Fibroblast of mammary gland (primary cell): ENCODE data around the gene ADRA2B.
"Not testable (repeated sequence)": the region's sequence is repeated elsewhere in the genome, so short reads cannot be mapped to it uniquely, and the experiment has no call there.

Experiments used
- DNase-seq: peaks from one replicate; pipeline ENCODE4 v3.0.0-alpha.2; 2010; ENCODE audit warnings: low read depth
- H3K4me3 ChIP-seq: 2 replicates; pipeline ENCODE4 v1.5.1; 2011; ENCODE audit warnings: low read depth, mild to moderate bottlenecking, low read length, moderate library complexity; ENCODE audit not compliant: control insufficient read depth
- CTCF ChIP-seq: conservative IDR thresholded peaks from 2 replicates; pipeline ENCODE4 v1.5.1; 2011; ENCODE audit warnings: low read depth, low read length, inconsistent platforms; ENCODE audit not compliant: control insufficient read depth, insufficient read depth

ADRA2B gene

DNA sequence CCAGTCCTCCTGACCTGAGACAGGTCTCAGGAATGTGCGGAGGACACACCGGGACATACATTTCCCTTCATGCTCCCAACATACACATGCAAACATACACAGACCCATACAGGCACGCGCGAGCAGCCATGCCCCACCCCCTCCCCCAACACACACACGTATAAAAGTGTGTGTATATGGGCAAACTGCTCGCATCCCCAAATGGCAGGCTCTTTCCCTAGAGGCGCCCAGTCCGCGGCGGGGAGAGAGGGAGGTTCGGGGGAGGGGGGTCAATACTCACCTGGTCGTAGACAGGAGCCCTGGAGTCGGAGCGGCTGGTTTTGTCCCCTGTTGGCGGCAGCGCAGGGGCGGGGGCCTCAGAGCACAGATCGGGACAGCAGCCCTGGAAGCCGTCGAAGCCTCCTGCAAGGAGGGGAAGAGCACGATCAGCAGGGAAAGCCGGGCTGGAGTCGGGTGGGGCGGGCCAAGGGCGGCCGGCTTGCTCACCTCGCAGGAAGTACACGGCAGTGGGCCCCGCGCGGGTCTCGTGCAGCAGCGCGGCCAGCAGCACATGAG, 28.2 kb upstream of the ADRA2B start:
- TF ChIP-seq CTCF = no peak
- peak overlapping the region; percentile 25 for H3K4me3 ChIP-seq
- DNase-seq = no peak

DNA sequence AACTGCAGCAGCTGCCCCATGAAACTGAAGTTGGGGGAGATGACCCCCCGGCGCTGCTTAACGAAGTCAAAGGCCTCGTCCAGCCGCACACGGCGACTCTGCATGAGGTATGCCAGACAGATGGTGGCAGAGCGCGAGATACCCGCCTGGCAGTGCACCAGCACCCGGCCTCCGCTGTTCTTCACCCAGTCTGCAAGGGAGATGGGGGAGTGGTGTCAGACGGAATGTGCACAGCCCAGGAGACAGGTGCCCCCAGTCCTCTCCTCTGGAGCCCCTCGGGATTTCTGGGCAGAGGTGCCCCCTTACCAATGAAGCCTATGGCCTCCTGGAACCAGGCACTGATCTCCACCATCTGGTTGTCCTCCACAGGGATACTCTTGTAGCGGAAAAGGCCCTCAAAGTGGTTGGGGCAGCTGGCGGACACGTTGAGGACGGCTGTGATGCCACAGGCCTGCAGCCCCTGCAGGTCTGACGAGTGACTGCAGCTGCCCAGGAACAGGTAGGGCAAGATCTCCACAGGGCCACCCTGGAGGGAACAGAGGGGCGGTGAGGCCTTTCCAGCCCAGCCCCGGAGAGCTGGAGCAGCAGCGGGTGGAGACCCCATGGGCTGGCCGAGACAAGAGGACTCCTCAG, 27.6 kb upstream of the ADRA2B start:
- TF ChIP-seq CTCF = no peak
- DNase-seq = no peak
- H3K4me3 ChIP-seq = no peak overlapping the region

DNA sequence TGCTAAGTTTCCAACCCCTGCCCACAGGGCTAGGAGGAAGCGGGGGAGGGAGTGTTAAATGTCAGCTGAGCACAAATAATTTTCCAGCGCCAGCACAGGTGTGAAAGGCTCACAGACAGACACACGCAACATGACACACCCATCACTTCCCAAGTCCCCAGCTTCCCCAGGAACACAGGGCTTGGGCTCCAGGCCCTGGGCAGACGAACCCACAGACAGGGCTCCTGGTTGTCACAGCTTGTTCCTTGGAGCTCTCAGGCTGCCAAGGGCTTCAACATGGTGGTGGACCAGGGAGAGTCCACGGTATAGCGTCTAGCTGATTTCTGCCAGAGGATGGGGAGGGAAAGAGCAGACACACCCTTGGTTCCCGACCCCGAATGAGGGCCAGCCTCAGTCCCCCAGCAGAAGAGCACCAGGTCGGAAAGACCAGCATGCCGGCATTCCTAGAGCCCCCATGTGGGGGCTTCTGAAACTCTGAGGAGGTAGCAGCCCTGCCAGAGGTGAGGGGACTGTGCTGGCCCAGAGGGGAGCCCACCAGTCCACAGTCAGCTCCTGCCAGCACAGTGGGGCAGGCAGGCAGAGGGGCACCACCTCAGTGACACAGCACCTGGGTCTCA, 27.0 kb upstream of the ADRA2B start:
- no peak for TF ChIP-seq CTCF
- no peak overlapping the region for H3K4me3 ChIP-seq
- no peak for DNase-seq

DNA sequence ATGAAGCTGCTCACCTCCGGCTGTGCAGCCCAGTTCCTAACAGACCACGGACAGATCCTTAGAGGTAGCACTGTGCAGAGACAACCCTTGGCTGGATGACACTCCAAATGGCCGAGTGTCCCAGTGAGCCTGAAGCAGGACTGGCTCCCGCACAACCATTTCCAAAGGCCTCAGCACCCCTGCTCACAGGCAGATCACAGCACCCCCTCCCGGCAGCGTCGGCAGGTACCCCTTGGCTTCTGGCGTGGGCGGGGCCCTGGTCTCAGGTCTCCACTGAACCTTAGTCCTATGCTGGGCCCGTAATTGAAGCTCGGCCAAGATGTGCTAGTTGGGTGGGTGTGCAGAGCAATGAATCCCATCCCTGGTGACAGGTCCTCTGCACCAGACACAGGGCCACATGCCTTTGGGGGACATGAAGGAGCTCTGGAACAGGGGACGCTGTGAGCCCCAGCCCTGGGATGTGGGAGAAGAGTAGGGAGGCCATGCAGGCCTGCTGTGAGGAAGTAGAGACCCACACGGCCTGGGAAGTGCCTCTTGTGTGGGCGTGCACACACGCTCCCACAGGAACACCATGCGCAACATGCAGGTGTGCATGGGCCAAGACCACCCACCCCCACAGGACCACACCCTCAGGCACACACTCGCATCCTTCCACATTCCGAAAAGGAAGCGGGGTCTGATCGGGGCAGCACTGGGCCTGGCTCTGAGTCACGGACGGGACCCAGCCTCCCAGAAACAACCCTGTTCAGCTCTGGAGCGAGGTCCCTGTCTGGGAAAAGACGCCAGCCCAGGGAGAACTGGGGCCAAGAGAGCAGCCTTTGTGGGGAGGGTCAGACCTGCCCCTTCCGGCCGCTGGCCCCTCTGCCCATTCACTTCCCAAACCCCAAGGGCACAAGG, 26.1 kb upstream of the ADRA2B start:
- H3K4me3 ChIP-seq = no peak overlapping the region
- no peak for DNase-seq
- TF ChIP-seq CTCF = no peak

DNA sequence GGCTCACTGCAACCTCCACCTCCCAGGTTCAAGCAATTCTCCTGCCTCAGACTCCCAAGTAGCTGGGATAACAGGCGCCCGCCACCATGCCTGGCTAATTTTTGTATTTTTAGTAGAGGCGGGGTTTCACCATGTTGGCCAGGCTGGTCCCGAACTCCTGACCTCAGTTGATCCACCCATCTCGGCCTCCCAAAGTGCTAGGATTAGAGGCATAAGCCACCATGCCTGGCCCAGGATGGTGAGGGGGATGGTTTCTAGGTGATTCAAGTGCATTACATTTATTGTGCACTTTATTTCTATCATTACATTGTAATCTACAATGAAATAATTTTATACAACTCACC, 25.2 kb upstream of the ADRA2B start:
- not testable (repeated sequence) for H3K4me3 ChIP-seq, DNase-seq

- H3K4me3 ChIP-seq = no peak overlapping the region
- TF ChIP-seq CTCF = no peak
- DNase-seq = no peak
Observed at GRCh38 chr2:96140941-96141623, 24.7 kb upstream of the ADRA2B start.
